MCF 10A (cell line): ENCODE data around the gene HOOK1. TPM values are rescaled to one million over a fixed set of nuclear protein-coding genes. Genes with fewer than 3 reads are reported as not detected.

Experiments used
- BruUV-seq: library from RNA; stranded (reverse); fragments of 400-500 nt; replicated peaks from 2 replicates; lab custom pipeline; 2021; lab: Mats Ljungman, UMichigan
- CTCF ChIA-PET: fragments of 300-600 bp; sonication (Branson Sonifier 250); formaldehyde crosslinking; extraction: SDS; loops from one replicate; lab custom pipeline; 2021; ENCODE audit warnings: antibody characterized with exemption, inconsistent platforms; lab: Yijun Ruan, JAX
- POLR2A ChIA-PET: fragments of 300-600, 350-650 bp; sonication (Branson Sonifier 250); formaldehyde crosslinking; extraction: SDS; loops from one replicate; lab custom pipeline; 2020; ENCODE audit warnings: antibody characterized with exemption, inconsistent platforms; lab: Yijun Ruan, JAX
- DNase-seq: peaks from one replicate; pipeline ENCODE4 v3.0.0-alpha.2; 2018; ENCODE audit not compliant: unreplicated experiment
- H3K27ac Mint-ChIP-seq: one replicate; pipeline ENCODE4 v1.8.0; 2022; ENCODE audit warnings: mild to moderate bottlenecking, low read depth, mixed read lengths; ENCODE audit not compliant: unreplicated experiment
- H3K27me3 Mint-ChIP-seq: one replicate; pipeline ENCODE4 v1.8.0; 2022; ENCODE audit warnings: mixed read lengths; ENCODE audit not compliant: insufficient read depth, unreplicated experiment
- H3K36me3 Mint-ChIP-seq: one replicate; pipeline ENCODE4 v1.8.0; 2022; ENCODE audit warnings: mild to moderate bottlenecking, moderate library complexity, mixed read lengths; ENCODE audit not compliant: insufficient read depth, unreplicated experiment
- H3K4me1 Mint-ChIP-seq: one replicate; pipeline ENCODE4 v1.8.0; 2022; ENCODE audit warnings: mixed read lengths; ENCODE audit not compliant: insufficient read depth, unreplicated experiment
- H3K4me3 Mint-ChIP-seq: one replicate; pipeline ENCODE4 v1.8.0; 2022; ENCODE audit warnings: mild to moderate bottlenecking, moderate library complexity, mixed read lengths; ENCODE audit not compliant: unreplicated experiment
- H3K9me3 Mint-ChIP-seq: one replicate; pipeline ENCODE4 v1.8.0; 2022; ENCODE audit warnings: mixed read lengths; ENCODE audit not compliant: unreplicated experiment
- CTCF ChIP-seq: fragments of 200-600 bp; IDR thresholded peaks from one replicate; pipeline ENCODE4 v1.8.0; 2022; ENCODE audit warnings: antibody characterized with exemption, mild to moderate bottlenecking; ENCODE audit not compliant: unreplicated experiment
- intact Hi-C: fragments of 100-400 bp; cut with micrococcal nuclease; formaldehyde crosslinking; loops from 2 replicates; pipeline ENCODE4 v1.14.1; 2022
- total RNA-seq: library from RNA; stranded (reverse); gene quantifications from 2 replicates; pipeline ENCODE4 v1.2.3, GENCODE V29; 2022

HOOK1 gene
- total RNA-seq, 1 experiment from 2014 or later: 25.0 TPM

DNA sequence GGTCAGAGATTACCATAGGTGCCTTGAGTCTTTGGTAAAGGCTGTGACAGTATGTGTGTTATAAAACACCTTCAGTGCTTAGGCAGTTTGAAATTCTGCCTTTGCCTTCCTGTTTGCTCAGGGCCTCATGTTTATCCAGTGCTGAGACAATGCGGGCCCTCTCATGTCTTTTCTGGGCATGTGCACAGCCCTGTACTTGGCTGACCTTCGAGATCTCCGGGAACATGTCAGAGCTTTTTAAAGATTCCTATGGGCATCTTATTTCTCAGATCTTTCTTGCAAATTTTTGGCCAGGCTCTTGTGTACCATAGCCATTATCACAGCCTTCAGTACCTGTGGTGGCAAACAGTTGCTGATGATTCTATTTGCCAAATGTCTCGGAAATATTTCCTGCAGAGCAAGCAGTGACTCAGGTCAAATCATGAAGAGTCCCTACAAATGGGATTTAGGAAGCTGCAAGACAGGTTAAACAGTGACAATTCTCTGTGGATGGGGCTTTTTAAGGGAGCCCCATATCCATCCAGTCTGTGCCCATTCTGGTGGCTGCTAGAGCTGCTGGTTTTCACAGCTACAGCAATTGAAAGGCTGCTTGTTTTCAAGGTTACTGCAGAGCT lies 42.1 kb downstream of the HOOK1 start:
- DNase-seq: no peak
- H3K4me1 Mint-ChIP-seq: no peaks in the 10 kb centered on the region
- no TSS peak for BruUV-seq
- H3K36me3 Mint-ChIP-seq: peaks cover 16% of the 10 kb centered on the region
- no peaks in the 10 kb centered on the region for H3K27me3 Mint-ChIP-seq
- H3K9me3 Mint-ChIP-seq: peaks cover 7% of the 10 kb centered on the region
- no peak overlapping the region for H3K4me3 Mint-ChIP-seq
- no peak overlapping the region for H3K27ac Mint-ChIP-seq
- CTCF ChIA-PET: interaction anchor here (0.7 to 1.6 kb wide), 4 partner anchors 12 to 1075 kb away, joined by 3 to 5 read pairs (median 4); no protein-coding TSS in a partner anchor
- intact Hi-C loops: no loop called here
- TF ChIP-seq CTCF: no peak
- POLR2A ChIA-PET: interaction anchor here (0.6 kb wide), 1 partner anchor 37 kb away, joined by 3 read pairs; no protein-coding TSS in a partner anchor

DNA sequence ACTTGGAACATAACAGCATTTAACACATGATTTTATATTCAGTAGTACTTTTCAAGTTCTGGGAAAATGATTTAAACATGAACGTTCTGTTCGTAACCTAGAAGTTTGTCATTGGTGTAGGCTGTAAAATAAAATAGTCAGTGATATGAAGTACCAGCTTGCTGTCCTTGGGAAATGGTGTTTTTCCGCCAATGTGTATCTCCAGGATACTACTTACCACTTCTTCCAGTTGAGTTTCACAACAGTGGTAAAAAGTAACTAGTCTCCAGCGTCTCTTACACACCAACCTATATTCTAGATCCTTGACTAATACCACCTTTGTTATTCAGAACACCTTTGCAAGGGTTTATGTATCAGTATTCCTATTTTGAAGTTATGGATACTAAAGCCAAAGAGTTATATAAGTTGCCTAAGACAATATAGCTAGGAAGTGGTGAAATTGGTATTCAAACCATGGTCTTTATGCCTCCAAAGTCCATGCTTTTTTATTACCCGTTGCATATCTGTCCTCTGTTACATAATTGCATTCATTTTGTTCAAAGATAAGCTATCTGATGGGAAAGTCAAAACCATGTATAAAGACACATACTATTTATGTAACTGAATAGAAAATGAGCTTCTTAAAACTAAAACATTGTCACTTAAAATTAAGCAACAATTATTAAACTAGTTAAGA lies 43.1 kb downstream of the HOOK1 start:
- no peak for DNase-seq
- no peaks in the 10 kb centered on the region for H3K4me1 Mint-ChIP-seq
- H3K4me3 Mint-ChIP-seq: no peak overlapping the region
- no TSS peak for BruUV-seq
- CTCF ChIA-PET: interaction anchor here (0.6 to 1.6 kb wide), 3 partner anchors 89 to 1076 kb away, joined by 3 to 5 read pairs (median 4); no protein-coding TSS in a partner anchor
- H3K27ac Mint-ChIP-seq: no peak overlapping the region
- H3K27me3 Mint-ChIP-seq: no peaks in the 10 kb centered on the region
- peaks cover 7% of the 10 kb centered on the region for H3K9me3 Mint-ChIP-seq
- H3K36me3 Mint-ChIP-seq: peaks cover 16% of the 10 kb centered on the region
- TF ChIP-seq CTCF: no peak
- intact Hi-C loops: no loop called here
- POLR2A ChIA-PET: interaction anchor here (0.6 to 1.0 kb wide), 5 partner anchors 11 to 814 kb away, joined by 3 read pairs; no protein-coding TSS in a partner anchor

DNA sequence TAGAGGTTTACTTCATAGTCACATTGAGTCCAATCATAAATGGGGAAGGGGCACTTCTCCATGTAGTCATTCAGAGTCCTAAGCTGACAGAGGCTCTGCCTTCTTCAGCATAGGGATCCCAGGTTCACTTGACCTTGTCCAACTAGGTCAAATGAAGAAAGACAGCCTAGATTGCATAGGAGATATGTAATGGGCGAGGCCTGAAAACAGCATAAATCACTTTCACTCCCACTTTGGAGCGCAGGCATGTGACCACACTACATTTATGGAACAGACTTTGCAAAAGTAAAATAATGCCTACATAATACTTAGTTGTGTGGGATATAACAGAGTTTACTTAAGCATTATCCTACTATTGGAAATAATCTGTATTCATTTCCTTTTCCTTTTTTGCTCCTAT lies 51.7 kb downstream of the HOOK1 start:
- H3K4me3 Mint-ChIP-seq: no peak overlapping the region
- POLR2A ChIA-PET: interaction anchor here (1.0 kb wide), 1 partner anchor 26 kb away, joined by 3 read pairs; no protein-coding TSS in a partner anchor
- BruUV-seq: no TSS peak
- no peak overlapping the region for H3K27ac Mint-ChIP-seq
- H3K27me3 Mint-ChIP-seq: no peaks in the 10 kb centered on the region
- no peak for TF ChIP-seq CTCF
- no peaks in the 10 kb centered on the region for H3K4me1 Mint-ChIP-seq
- intact Hi-C loops: no loop called here
- CTCF ChIA-PET: interaction anchor here (1.4 kb wide), 1 partner anchor 12 kb away, joined by 7 read pairs; no protein-coding TSS in a partner anchor
- no peak for DNase-seq
- no peaks in the 10 kb centered on the region for H3K9me3 Mint-ChIP-seq
- peaks cover 14% of the 10 kb centered on the region for H3K36me3 Mint-ChIP-seq

DNA sequence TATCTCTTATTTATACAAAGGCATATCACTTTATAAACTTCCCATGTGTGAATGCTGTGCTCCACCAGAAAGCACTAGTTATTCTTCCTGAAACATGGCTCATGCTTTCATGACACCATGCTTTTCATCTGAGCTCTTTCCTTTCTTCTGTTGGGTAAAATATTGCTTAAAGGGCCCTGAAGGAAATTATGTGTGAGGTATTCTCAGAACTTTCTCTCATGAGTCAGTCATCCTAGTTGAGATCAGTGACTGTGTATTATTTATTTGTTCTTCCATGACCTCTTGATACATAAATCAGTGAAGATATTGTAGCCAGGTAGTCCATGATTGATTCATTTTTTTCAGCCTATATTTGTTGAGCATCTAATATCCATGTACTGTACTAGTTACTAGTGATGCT lies 57.0 kb downstream of the HOOK1 start:
- ChIA-PET CTCF (no interaction called here), POLR2A (no interaction called here)
- Mint-ChIP-seq H3K4me3 (no peak overlapping the region), H3K27ac (no peak overlapping the region), H3K9me3 (no peaks in the 10 kb centered on the region), H3K36me3 (peaks cover 7% of the 10 kb centered on the region), H3K27me3 (no peaks in the 10 kb centered on the region), H3K4me1 (no peaks in the 10 kb centered on the region)
- TF ChIP-seq CTCF: no peak
- BruUV-seq: no TSS peak
- intact Hi-C loops: no loop called here
- DNase-seq: no peak
